HG03469 (cell line): ENCODE results near the gene DNAJB13.

Experiments used
- ATAC-seq: cut with Tn5 transposase; IDR thresholded peaks from one replicate; pipeline ENCODE4 v1.9.1; 2021; ENCODE audit warnings: mild to moderate bottlenecking, moderate library complexity, moderate number of reproducible peaks; ENCODE audit not compliant: unreplicated experiment

The DNAJB13 gene

DNA sequence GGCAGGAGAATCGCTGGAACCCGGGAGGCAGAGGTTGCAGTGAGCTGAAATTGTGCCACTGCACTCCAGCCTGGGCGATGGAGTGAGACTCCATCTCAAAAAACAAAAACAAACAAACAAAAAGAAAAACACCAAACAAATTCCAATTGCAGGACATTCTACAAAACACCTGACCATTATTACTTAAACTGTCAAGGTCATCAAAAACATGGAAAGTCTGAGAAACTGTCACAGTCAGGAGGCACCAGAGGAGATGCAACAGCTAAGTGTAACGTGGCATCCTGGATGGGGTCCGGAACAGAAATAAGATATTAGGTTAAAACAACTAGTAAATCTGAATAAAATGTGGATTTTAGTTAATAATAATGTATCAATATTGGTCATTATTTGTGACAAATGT lies 914 bp upstream of the DNAJB13 start:
- ATAC-seq, result no peak

DNA sequence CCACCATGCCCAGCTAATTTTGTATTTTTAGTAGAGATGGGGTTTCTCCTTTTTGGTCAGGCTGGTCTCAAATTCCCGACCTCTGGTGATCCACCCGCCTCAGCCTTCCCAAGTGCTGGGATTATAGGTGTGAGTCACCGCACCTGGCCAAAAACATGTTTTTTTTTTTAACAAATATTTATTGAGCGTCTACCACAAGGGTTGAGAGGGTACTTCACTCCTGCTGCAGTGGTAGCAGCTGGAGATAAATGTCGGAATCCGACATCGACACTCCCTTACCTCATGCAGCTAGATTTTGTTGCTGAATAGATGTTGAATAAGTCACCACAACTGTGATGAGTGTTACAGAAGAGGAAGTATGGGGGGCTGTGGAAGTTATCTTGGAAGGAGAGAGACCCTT lies 971 bp downstream of the DNAJB13 start:
- ATAC-seq, result no peak

DNA sequence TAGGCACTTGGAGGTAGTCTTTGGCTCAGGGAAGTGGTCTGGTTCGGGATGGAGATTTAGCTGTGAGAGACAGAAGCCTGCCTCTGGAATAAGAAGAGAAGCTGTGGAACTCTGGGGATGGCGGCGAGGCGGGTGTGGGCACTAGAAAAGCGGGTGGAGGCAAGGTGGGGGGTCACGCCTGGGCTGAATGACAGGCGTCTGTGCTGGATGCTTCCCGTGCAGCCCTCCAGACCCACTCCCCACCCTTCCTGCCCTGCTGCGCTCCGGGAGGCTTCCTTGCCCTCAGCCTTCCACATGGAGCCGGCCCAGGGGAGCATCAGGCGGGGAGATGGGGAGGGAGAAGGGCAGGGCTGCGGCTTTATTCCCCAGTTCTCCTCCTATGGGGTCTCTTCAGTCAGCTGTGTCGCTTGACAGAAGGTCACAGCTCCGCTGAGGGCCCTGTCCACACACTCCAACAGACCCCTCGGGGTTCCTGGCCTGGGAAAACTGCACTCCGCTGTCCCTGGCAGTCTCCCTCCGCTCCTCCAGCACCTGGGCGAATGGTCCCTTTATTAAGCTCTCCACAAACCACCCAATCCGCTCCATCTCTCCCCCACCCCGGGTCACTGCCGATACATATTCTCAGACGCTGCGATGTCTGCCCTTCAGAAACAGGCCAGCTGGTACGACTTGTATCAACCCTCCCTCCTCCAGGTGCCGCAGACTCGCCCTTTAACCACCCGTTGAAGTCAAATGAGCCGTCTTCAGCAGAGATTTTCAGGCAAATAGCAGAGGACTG lies 6.2 kb downstream of the DNAJB13 start:
- ATAC-seq, result no peak

DNA sequence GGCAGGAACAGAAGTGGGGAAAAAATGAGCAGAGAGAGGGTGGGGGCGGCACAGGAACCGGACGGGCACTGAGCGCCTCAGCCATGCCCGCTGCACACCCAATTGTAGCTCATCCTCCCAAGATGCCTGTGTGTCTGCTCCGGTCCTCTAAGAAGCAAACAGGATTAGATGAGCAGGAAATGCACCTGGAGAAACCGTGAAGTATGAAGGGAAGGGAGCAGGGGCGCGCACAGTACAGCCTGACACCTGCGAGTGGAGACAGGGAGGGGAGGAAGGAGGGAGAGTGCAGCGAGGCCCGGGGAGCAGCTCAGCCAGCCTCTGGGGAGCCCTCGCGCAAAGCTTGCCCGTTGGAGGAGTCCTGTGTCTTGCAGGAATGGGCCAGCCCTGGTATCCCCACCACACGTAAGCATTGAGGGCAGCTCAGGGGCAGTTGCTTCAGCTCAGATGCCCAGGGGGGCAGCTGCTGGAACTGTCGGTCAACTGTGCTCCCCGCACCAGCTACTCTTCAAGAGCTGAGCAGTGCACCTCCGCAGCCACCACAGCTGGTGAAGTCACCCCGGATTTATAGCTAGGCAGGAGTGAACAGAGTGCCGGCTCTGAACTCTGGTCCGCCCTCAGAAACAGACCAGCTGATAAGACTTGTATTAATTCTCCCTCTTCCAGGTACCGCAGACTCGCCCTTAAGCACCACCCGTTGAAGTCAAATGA lies 7.0 kb downstream of the DNAJB13 start:
- no peak for ATAC-seq

DNA sequence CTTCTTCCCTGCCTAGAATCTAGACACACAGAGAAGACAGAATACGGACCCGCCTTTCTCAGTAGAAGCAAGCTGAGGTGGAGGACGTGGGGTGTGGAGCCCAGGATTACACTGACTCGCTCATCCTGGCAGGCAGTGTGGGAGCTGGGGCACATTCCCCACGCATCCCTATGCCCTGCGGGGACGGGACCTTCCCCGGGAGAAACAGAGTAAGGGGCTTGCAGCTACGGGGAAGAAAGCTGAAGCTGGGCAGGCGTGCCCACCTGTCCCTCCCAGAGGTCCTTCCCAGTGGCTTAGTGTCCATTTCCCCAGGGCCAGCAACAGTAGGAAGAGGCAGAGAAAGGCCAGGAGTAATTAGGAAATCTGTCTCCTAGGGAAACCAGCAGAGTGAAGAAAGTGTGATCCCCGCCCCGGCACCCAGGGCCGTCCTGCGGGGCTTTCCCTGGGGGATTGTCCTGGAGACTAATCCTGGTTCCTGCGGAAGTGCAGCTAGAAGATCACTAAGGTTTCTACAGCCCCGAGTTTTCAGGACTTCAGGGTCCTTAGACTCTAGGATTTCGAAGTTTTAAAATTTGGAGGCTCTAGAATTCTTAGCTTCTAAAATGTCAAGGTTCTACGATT lies 7.8 kb downstream of the DNAJB13 start:
- ATAC-seq, result no peak

DNA sequence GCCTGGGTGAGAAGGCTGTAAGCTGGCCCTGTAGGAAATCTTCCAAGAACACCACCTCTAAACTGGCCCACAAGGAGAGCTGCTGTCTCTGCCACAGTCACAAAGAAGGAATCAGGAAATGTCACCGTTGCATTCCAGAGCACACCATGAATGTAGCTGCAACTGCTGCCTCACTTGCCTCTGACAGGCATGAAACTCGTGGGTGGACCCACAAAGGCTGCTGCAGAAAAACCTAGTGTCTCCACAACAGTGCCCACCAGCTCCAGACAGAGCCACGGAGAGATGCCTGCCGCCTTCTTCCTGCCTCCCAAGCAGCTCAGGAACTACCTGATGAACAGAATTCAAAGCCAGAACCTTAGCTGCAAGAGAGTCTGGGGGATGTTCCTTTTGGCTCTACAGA lies 10.5 kb downstream of the DNAJB13 start:
- no peak for ATAC-seq

DNA sequence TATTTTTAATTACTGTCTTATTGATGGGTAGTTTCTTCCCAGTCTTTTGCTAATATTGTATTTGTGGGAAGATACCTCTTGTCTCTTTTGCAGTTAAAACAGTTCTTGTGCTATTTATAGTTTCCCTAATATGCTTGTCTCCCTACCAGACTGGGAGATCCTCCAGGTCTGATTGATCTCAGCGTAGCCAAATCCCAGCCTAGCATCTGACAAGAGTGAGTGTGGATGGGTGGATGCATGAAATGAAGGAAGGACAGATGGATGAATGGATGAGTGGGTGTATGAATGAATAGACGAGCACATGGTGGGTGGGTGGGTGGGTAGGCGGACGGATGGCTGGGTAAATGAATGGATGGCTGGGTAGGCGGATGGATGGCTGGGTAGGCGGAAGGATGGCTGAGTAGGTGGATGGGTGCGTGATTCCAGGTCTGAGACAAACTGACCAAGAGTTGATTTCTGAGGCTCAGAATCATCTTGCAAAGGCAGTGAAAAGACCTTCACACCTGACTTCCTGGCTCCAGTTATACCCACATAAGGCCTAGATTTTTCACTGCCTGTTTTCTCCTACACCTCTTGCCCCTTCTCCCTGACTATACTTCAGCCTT lies 11.4 kb downstream of the DNAJB13 start:
- ATAC-seq, result no peak

DNA sequence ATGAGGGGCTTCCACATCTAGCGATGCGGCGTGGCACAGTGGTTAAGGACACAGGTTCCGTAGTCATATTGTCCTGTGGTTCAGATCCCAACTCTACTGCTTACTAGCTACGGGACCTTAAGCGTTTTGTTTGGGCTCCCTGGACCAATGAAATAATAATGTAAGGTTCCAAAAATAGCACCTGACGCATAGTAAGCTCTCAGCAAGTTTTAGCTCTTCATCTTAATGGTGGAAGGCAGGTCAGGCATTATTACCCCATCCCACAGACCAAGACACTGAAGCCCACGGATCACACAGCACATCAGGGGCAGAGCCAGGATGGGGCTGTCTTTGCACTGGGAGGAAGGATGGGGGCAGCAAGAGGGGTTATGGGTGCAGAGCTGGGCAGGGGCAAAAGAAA lies 13.0 kb downstream of the DNAJB13 start:
- no peak for ATAC-seq

DNA sequence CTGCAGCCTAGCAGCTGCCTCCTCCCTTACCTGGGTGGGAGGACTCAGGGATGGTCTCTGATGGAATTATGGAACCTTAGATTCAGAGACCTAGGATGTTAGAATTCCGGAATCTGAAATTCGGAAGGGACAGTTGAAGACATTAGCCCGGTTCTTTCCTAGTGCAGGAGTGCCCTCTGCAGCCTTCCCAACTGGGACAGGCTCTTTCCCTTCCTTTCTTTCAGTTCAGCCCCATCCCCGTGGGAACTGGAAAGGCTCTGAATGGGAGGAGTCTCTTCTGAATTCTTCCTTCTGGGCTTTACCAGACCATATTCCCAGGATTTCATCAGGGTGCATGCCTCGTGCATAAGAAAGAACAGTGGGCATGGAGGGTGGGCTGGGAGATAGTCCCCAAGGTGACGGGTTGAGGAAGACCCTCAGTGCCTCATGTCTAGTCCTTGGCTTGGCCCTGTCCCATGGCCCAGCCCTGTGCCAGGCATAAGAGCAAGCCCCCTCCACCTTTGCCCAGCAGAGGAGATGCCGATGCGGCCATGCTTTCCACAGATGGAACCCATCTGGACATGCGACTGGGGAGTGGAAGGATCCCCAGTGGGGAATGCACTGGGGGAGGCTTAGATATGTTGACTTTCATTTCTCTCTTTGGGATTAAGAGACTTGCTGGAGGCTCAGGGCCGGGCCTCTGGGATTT lies 14.4 kb downstream of the DNAJB13 start:
- ATAC-seq, result no peak

DNA sequence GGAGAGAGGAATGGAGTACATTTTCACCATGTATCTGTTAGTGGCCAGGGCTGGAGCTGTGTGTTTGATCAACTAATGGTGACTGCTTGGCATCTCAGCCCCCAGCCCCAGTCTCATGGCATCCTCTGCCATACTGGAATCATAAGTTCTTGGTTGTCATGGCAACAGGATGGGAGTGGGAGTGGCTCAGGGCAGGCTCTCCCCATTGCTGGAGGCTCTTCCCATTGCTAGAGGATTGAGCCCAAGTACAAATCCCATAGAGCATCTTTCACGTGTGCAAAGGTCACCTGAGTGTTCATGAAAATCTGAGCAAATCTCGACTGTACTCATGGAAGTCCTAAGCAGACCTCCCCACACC lies 14.9 kb downstream of the DNAJB13 start:
- no peak for ATAC-seq

DNA sequence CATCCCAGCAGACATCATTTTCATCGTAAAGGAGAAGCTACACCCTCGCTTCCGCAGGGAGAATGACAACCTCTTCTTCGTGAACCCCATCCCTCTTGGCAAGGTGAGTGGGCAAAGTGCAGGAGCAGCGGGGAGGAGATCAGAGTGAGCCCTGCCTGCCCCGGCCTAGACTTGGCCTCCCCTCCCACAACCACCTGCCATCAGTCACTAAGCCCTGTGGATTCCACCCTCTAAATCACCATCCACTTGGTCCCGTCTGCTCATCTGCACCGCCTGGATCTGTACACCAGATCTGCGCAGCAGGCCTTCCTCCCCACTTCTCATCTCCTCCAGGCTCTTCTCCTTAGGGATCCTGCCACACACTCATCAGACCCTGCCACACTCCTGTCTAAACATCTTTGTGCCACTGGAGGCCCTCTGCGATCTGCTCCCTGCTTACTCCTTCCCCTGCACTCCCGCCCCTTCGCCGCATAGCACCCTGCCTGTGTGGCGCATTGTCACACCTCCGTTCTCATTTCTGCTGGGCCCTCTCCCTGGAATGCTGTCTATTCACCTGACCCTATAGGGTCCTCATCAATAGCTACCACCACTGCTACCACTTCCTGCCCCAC lies 17.6 kb downstream of the DNAJB13 start:
- no peak for ATAC-seq

DNA sequence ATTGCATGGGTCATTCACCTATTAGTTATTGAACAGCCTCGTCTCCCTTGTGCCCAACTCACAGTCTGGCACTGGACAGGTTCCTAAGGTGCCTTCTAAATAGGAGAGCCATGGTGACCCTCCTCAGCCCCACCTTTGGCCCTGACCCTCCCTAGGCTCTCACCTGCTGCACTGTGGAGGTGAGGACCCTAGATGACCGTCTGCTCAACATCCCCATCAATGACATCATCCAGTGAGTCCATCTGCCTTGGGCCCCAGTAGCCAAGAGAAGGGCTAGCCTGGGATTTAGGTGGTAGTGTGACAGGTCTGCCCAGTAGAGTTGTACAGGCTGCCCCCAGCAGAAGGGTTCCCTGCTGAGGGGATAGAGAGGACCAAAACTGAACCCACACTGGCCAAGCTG lies 18.3 kb downstream of the DNAJB13 start:
- ATAC-seq, result no peak

DNA sequence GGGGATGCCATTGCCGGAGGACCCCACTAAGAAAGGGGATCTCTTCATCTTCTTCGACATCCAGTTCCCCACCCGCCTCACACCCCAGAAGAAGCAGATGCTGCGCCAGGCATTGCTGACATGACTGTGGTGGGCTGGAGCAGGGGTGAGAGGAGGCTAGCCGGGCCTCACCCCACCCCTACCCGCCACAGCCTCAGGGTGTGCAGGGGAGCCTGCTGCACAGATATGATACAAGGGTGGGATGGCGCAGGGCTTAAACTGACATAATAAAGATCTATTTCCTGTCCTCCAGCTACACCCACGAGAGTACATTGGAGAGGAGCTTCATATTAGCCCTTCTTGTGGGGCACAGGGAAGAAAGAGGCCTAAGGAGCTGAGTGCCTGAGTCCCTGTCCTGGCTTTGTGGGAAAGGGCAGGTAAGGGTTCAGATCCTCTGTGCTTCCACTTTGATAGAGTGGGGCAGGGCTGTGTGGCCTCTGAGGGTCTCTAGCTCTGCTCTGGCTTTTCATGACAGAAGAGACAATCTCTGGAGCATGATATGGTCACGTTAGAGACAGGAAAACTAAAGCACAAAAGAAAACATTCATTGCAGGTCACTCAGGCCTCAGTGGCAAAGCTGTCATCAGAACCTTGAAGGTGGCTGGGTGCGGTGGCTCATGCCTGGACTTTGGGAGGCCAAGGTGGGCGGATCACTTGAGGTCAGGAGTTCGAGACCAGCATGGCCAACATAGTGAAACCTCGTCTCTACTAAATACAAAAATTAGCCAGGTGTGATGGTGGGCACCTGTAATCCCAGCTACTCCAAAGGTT lies 19.4 kb downstream of the DNAJB13 start:
- no peak for ATAC-seq

DNA sequence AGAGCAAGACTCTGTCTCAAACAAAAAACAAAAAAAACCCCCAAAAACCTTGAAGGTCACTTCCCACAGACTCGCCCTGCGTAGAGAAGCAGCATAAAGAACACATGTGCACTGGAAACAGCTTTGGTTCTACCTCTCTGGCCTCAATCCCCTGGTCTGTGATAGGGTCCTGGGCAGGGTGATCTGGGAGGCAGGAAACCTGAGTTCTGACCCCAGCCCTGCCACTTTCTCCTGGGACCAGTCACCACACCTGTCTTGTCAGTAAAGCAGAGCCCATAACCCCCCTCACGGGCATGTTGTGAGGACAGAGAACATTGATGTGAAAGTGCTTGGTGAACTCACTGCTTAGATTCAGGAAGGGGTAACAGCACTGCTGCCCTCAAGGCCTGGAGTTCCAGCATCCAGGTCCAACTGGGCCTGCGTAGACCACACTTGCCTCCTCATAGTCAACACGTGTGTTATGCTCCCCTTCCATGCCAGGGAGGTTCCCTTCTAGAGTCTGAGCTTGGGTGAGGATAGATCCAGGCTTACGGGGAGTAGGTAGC lies 20.4 kb downstream of the DNAJB13 start:
- no peak for ATAC-seq

DNA sequence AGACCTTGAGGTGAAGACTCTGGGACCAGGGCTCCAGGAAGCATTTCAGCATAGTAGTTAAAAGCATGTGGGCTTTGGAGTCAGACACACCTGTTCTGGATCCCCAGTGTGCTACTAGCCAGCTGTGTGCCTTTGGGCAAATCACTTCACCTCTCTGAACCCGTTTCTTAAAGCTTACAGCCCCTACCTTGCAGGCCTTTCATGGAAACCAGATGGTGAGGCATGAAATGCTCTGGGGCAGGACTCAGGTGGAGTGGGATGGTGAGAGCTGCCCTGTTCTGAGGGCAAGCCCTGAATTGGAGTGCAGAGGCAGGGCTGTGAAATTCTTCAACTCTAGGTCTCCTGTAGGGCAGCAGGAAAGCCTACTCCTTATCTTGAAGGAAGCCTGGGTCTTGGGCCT lies 21.4 kb downstream of the DNAJB13 start:
- ATAC-seq, result no peak

DNA sequence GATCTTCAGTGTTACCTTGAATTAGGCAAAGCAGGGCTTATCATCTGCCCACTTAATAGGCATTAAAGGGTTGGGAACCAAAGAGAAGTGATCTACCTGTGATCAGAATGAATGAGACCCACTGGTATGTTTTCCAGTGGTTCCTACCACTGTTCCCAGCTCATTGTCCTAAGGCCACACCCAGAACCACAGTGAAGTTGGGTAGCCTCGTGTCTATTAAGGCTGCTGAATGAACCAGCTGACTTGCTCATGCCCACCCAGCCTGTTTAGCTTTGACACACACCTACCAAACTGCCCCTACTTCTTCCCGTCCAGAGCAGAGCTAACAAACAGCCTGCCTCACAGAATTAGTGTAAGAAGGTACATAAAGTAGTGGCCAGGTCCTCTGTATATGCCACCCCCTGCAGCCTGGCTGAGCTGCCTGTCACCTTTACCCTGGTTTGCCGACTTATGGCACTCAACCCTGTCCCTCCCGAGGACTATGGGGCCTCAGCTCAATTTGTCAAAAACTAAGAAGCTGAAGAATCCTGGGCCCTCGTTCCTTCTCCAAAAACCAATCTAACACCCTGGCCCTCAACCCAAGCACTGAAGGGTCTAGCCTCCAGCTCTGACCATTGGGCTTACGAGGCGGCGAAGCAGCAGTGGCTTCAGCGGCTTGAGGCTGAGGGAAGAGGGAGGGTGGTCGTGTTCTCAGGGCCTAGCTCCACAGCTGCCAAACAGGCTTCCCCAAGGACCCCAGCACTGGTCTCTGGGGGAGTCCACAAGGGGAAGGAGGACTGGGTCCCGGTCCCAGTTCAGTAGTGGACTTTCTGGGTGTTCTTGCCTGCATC lies 22.0 kb downstream of the DNAJB13 start:
- ATAC-seq, result no peak

DNA sequence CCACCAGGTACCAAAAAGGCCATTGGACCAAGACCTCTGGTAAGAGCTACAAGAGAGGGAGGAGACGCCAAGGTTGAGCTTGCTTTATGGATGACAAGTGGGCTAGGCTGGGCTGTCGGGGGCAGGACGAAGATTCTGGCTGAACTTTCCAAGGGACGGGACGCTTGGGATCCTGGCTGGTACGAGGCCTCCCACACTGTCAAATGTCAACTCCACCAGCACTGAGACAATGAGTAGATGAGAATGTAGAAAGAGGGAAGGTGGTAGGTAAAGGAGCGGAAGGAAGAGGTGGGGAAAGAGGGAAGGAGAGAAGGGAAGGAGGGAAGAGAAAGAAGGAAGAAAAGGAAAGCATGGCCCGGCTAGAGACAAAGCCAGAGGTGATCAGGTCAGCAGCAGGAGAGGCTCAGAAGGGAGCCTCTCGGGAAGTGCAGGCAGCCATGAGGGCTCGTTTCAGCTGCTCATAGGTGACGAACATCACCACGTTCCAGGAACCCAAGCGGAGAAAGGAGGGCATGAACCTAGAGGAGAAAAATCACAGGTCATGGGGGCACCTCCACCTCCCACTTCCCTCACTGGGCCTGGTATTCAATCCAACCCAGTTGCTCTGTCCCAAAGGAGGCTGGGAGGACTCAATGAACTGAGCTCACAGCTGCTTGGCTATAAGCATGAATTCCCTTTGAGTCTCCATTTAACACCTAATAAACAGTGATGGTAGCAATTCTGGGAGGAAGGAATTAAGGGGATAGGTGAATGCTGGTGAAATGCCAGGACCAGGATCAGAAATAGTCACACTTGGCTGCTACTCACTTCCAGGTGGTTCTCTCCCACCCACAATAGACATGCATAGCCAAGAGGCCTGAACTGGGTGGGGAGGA lies 24.0 kb downstream of the DNAJB13 start:
- no peak for ATAC-seq

DNA sequence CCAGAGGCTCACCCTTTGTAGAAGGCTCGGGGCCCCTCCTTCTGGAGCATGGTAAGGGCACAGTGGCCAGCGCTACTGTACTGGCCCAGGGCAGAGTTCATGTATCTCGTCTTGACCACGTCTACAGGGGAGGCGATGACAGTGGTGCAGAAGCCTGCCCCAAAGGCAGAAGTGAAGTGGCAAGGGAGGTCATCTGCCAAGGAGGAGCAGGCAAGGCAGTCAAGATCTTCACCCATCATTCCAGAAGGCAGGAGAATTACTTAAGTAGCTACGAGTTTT lies 24.6 kb downstream of the DNAJB13 start:
- ATAC-seq, result no peak
